Motor neuron (in vitro differentiated cells): Measurements from ENCODE around the gene SLC39A11. TPM values are rescaled to one million over a fixed set of nuclear protein-coding genes. Genes with fewer than 3 reads are reported as not detected.
"Not testable (repeated sequence)": the region's sequence is repeated elsewhere in the genome, so short reads cannot be mapped to it uniquely, and the experiment has no call there.

Source experiments
- ATAC-seq, 8 experiments: fragments of 200-7000 bp; cut with Tn5 transposase; replicated peaks in 6 of 8; 2 replicates each; pipeline ENCODE4 v1.8.0; 2021; ENCODE audit warnings: mild to moderate bottlenecking in 8 of 8, moderate library complexity in 8 of 8
- H3K27ac ChIP-seq, 2 donors: fragments of 250-450 bp; sonication (Bioruptor Pico); 2 replicates each; pipeline ENCODE4 v1.9.0; 2021; ENCODE audit warnings: antibody characterized with exemption in 2 of 2, mild to moderate bottlenecking in 2 of 2, moderate library complexity in 1 of 2
- H3K4me1 ChIP-seq, 2 donors: fragments of 250-450 bp; sonication (Bioruptor Pico); replicated peaks in 1 of 2; 2 replicates each; pipeline ENCODE4 v1.6.1; 2021; ENCODE audit warnings: antibody characterized with exemption in 2 of 2, mild to moderate bottlenecking in 2 of 2, moderate library complexity in 1 of 2
- H3K4me3 ChIP-seq, 5 donors: fragments of 250-450 bp; sonication (Bioruptor Pico); 2 replicates each; pipeline ENCODE4 v1.9.0; 2021; ENCODE audit warnings: antibody characterized with exemption in 5 of 5, mild to moderate bottlenecking in 5 of 5, moderate library complexity in 4 of 5
- WGBS, 10 experiments: fragments of 450-650 bp; shearing (Covaris generic); methylation state at CpG; one replicate each; pipeline ENCODE4 v1.0.0; 2022; 5-methylcytosine and 5-hydroxymethylcytosine counted together
- in situ Hi-C, 9 experiments: fragments of 400-800 bp; cut with MboI; loops; one replicate each; pipeline ENCODE4 v1.15.0; 2021; ENCODE audit warnings: low sequenced_read_pairs in 9 of 9, low pct_unique_long_range_greater_than_20kb in 2 of 9; ENCODE audit not compliant: unreplicated experiment in 9 of 9
- total RNA-seq, 8 experiments: library from RNA; unstranded; fragments of 300-600 nt; gene quantifications; 2 replicates each; pipeline versions ENCODE4 v1.2.3 to v1.2.4, GENCODE V29; 2022

Gene SLC39A11
- total RNA-seq, 8 experiments from 2014 or later = 5.3 to 27.3 (median 10.8) TPM

DNA sequence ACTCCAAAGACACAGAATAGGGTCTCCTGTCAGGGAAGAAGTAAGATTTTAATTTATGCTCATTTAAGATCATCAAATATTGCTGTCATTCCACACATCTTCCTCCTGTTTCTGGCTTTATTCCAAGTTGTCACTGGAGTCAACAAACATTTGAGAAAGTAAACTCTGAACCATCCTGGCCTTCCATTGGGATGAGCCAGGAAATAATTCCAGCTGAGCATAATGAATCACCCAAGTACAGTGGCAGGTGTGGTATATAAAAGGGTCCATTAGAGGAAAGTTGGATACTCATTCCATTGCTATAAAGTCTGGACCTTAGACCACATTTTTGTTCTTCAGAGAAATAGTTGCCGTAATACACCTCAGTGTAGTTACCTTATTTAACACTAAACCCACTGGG lies 246.1 kb downstream of the SLC39A11 start:
- peaks cover 5 to 10% of the 10 kb centered on the region in 2 donors for H3K4me1 ChIP-seq
- in situ Hi-C loops = loop anchor here in 1 of 9 experiments (25.0 kb wide), 1 partner anchor 109 kb away; no protein-coding TSS in a partner anchor
- 100% methylated on average over 1 of the region's 1 CpG; no CpG with 5 or more reads in 7 of the 10 experiments for WGBS, 10 experiments
- no peak for ATAC-seq
- no peak overlapping the region for H3K27ac ChIP-seq
- H3K4me3 ChIP-seq = no peak overlapping the region

- no peak overlapping the region for H3K27ac ChIP-seq
- no peak for ATAC-seq
- WGBS, 10 experiments = 20 to 100% (median 70%) methylated on average over 1 to 5 of the region's 6 CpGs; no CpG with 5 or more reads in 3 of the 10 experiments
- H3K4me1 ChIP-seq = no peaks in the 10 kb centered on the region
- no peak overlapping the region for H3K4me3 ChIP-seq
- in situ Hi-C loops = loop anchor here in 1 of 9 experiments (25.0 kb wide), 1 partner anchor 106 kb away; no protein-coding TSS in a partner anchor
These were observed 248.9 kb downstream of the SLC39A11 start for GRCh38 chr17:72843591-72843990.

DNA sequence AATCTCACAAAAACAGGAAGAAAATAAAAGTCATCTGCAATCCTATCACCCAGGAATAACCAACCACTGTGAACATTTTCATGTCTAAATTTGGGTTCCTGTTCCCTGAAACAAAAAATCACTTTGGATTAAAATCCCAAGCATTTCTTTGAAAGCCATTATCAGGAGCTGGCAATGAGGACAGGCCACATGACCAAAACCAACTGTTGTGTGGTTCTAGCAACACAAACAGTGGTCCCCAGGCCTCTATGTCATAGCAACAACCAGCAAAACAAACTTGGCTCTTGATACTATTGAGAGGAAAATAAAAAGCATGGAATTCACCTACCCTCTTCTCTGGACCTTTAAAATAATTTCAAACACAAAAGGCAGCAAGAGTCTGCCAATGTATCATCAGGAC lies 252.5 kb downstream of the SLC39A11 start:
- H3K4me3 ChIP-seq = no peak overlapping the region
- no peak overlapping the region for H3K27ac ChIP-seq
- ATAC-seq = no peak
- no peaks in the 10 kb centered on the region for H3K4me1 ChIP-seq
- in situ Hi-C loops = loop anchor here in 1 of 9 experiments (25.0 kb wide), 1 partner anchor 103 kb away; no protein-coding TSS in a partner anchor

DNA sequence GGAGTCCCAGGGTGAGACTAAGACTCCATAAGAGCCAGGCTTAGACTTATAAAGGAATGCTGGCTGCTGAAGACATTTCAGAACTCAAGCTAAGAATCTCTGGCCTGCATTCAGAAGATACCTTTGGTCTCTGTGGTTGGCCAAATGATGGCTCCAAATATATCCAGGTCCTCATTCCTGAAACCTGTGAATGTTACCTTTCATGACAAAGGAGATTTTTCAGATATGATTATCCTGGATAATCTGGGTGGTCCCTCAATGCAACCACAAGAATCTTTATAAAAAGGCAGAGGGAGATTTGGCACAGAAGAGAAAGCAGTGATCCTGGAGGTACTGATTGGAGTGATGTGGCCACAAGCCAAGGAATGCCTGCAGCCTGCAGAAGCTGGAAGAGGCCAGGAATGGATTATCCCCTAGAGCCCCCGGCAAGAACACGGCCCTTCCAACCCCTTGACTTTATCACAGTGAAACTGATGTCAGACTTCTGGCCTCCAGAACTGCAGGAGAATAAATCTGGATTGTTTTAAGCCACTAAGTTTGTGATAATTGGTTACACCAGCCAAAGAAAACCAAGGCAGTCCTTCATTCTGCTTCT lies 253.3 kb downstream of the SLC39A11 start:
- Histone ChIP-seq H3K27ac (no peak overlapping the region), H3K4me3 (no peak overlapping the region), H3K4me1 (no peaks in the 10 kb centered on the region)
- 10 to 100% (median 52%) methylated on average over 1 to 2 of the region's 2 CpGs; no CpG with 5 or more reads in 6 of the 10 experiments for WGBS, 10 experiments
- in situ Hi-C loops = loop anchor here in 1 of 9 experiments (25.0 kb wide), 1 partner anchor 102 kb away; no protein-coding TSS in a partner anchor
- ATAC-seq = no peak

GRCh38 chr17:72838581-72838980 lies 253.9 kb downstream of the SLC39A11 start:
- WGBS, 10 experiments = 64 to 94% (median 85%) methylated on average over 2 to 4 of the region's 5 CpGs; no CpG with 5 or more reads in 4 of the 10 experiments
- H3K4me3 ChIP-seq = no peak overlapping the region
- in situ Hi-C loops = loop anchor here in 1 of 9 experiments (25.0 kb wide), 1 partner anchor 101 kb away; no protein-coding TSS in a partner anchor
- ATAC-seq = no peak
- H3K4me1 ChIP-seq = no peaks in the 10 kb centered on the region
- H3K27ac ChIP-seq = no peak overlapping the region

- 70 to 100% (median 91%) methylated on average over 2 to 5 of the region's 5 CpGs; no CpG with 5 or more reads in 1 of the 10 experiments for WGBS, 10 experiments
- ATAC-seq = no peak
- Histone ChIP-seq H3K4me1 (no peaks in the 10 kb centered on the region), H3K27ac (no peak overlapping the region), H3K4me3 (no peak overlapping the region)
- in situ Hi-C loops = loop anchor here in 1 of 9 experiments (25.0 kb wide), 1 partner anchor 101 kb away; no protein-coding TSS in a partner anchor
These were observed 254.4 kb downstream of the SLC39A11 start for GRCh38 chr17:72838068-72838467.

- 0 to 100% (median 40%) methylated on average over 1 of the region's 1 CpG; no CpG with 5 or more reads in 3 of the 10 experiments for WGBS, 10 experiments
- Histone ChIP-seq H3K4me1 (no peaks in the 10 kb centered on the region), H3K27ac (no peak overlapping the region), H3K4me3 (no peak overlapping the region)
- in situ Hi-C loops = loop anchor here in 1 of 9 experiments (25.0 kb wide), 1 partner anchor 100 kb away; no protein-coding TSS in a partner anchor
- ATAC-seq = no peak
These were observed 255.2 kb downstream of the SLC39A11 start for GRCh38 chr17:72837335-72837734.

DNA sequence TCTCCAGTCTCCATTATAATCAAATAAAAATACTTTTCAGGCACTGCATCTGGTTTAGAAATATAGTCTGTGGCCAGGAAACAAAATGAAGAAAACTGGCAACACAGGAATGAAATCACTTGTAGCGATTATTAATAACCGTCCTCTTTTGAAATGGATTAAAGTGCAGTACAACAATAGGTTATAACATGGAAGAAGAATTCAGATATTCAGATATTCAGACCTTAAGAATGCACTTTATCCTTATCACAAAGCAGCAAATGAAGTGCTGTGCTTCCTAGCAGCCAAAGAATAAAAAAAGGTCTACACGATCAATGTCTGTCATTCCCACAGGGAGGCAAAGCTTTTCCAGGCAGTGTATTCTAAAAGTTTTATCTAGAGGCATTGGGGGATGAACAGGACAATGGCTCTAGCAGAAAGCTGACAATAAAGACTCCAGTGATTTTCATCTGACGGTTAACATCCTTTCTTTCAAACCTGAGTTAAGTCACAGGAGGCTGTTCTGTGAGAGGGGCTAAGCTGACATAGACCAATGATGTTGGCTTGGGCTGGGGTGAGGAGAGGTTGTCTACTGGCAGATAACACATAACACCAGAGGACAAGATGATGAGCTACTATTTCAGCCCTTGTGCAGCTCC lies 259.2 kb downstream of the SLC39A11 start:
- Histone ChIP-seq H3K4me3 (no peak overlapping the region), H3K27ac (no peak overlapping the region), H3K4me1 (no peaks in the 10 kb centered on the region)
- in situ Hi-C loops = loop anchor here in 1 of 9 experiments (25.0 kb wide), 1 partner anchor 96 kb away; no protein-coding TSS in a partner anchor
- 40 to 100% (median 70%) methylated on average over 1 to 4 of the region's 4 CpGs for WGBS, 10 experiments
- ATAC-seq = no peak

GRCh38 chr17:72832306-72832705 lies 260.2 kb downstream of the SLC39A11 start:
- Histone ChIP-seq H3K27ac (no peak overlapping the region), H3K4me3 (no peak overlapping the region), H3K4me1 (no peaks in the 10 kb centered on the region)
- in situ Hi-C loops = loop anchor here in 1 of 9 experiments (25.0 kb wide), 1 partner anchor 95 kb away; no protein-coding TSS in a partner anchor
- WGBS, 10 experiments = 50 to 100% (median 97%) methylated on average over 1 to 6 of the region's 6 CpGs; no CpG with 5 or more reads in 1 of the 10 experiments
- no peak for ATAC-seq

- no peak overlapping the region for H3K27ac ChIP-seq
- WGBS, 10 experiments = 86 to 100% (median 90%) methylated on average over 1 to 4 of the region's 4 CpGs; no CpG with 5 or more reads in 3 of the 10 experiments
- peak in 3 of 8 experiments; percentile 48 to 60 (median 50) for ATAC-seq
- H3K4me1 ChIP-seq = no peaks in the 10 kb centered on the region
- in situ Hi-C loops = loop anchor here in 1 of 9 experiments (25.0 kb wide), 1 partner anchor 93 kb away; no protein-coding TSS in a partner anchor
- H3K4me3 ChIP-seq = no peak overlapping the region
These were observed 262.6 kb downstream of the SLC39A11 start for GRCh38 chr17:72829883-72830282.

DNA sequence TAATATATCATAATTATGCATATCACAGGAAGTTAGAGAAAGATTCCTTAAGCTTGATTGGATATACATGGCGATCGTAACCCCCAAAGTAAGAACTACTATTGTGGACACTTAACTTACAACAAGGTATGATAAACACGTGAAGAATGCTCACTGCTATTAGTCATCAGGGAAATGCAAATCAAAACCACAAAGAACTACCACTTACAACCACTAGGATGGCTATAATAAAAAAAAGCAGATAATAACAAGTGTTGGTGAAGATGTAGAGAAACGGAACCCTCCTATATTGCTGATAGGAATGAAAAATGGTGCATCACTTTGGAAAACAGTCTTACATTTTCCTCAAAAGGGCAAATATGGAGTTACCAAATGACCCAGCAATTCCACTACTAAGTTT lies 265.9 kb downstream of the SLC39A11 start:
- in situ Hi-C loops = loop anchor here in 1 of 9 experiments (25.0 kb wide), 1 partner anchor 89 kb away; no protein-coding TSS in a partner anchor
- whole genome bisulfite sequencing, 10 experiments = 68 to 100% (median 80%) methylated on average over 2 to 4 of the region's 4 CpGs; no CpG with 5 or more reads in 3 of the 10 experiments
- H3K4me1 ChIP-seq = no peaks in the 10 kb centered on the region
- ATAC-seq = peak in 2 of 8 experiments; percentile 38 to 48
- H3K27ac ChIP-seq = no peak overlapping the region
- no peak overlapping the region for H3K4me3 ChIP-seq

DNA sequence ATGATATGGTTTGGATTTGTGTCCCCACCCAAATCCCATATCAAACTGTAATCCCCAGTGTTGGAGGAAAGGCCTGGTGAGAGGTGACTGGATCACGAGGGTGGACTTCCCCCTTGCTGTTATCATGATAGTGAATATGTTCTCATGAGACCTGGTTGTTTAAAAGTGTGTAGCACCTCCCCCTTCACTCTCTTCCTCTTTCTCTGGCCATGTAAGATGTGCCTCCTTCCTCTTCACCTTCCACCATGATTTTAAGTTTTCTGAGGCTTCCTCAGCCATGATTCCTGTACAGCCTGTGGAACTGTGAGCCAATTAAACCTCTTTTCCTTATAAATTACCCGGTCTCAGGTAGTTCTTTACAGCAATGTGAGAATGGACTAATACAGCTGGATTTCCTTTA lies 266.4 kb downstream of the SLC39A11 start:
- ATAC-seq, H3K27ac ChIP-seq, H3K4me3 ChIP-seq, H3K4me1 ChIP-seq: not testable (repeated sequence)
- in situ Hi-C loops = loop anchor here in 1 of 9 experiments (25.0 kb wide), 1 partner anchor 89 kb away; no protein-coding TSS in a partner anchor
- WGBS, 10 experiments = 43 to 100% (median 90%) methylated on average over 1 to 2 of the region's 2 CpGs; no CpG with 5 or more reads in 1 of the 10 experiments

DNA sequence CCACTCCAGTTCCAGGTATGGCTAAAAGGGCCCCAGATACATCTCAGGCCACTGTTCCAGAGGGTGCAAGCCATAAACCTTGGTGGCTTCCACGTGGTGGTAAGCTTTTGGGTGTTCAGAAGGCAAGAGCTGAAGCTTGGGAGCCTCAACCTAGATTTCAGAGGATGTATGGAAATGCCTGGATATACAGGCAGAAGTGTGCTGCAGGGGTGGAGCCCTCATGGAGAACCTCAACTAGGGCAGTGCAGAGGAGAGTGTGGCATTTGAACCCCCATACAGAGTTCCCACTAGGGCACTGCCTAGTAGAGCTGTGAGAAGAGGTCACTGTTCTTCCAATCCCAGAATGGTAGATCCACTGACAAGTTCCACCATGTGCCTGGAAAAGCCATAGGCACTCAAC lies 267.3 kb downstream of the SLC39A11 start:
- Histone ChIP-seq H3K4me1 (no peaks in the 10 kb centered on the region), H3K4me3 (no peak overlapping the region), H3K27ac (no peak overlapping the region)
- no peak for ATAC-seq
- in situ Hi-C loops = loop anchor here in 1 of 9 experiments (25.0 kb wide), 1 partner anchor 88 kb away; no protein-coding TSS in a partner anchor
- 63% methylated on average over 1 of the region's 1 CpG; no CpG with 5 or more reads in 9 of the 10 experiments for WGBS, 10 experiments
